Activated CD8-positive, alpha-beta T cell treated with anti-CD3 and anti-CD28 coated beads for 36 hours (primary cell): ENCODE results near the gene SLC5A9. TPM values are rescaled to one million over a fixed set of nuclear protein-coding genes. Genes with fewer than 3 reads are reported as not detected.
"Not testable (repeated sequence)": the region's sequence is repeated elsewhere in the genome, so short reads cannot be mapped to it uniquely, and the experiment has no call there.

Experiments
- ATAC-seq: fragments of 200-7000 bp; cut with Tn5 transposase; one replicate; pipeline ENCODE4 v1.10.0; 2021; ENCODE audit warnings: mild to moderate bottlenecking, moderate library complexity
- CTCF ChIA-PET: fragments of 350-600 bp; sonication (Branson Sonifier 250); formaldehyde crosslinking; loops from one replicate; lab custom pipeline; 2021; ENCODE audit warnings: antibody characterized with exemption; lab: Charles Lee
- POLR2A ChIA-PET: fragments of 350-600 bp; sonication (Branson Sonifier 250); formaldehyde crosslinking; loops from one replicate; lab custom pipeline; 2021; ENCODE audit warnings: antibody characterized with exemption; lab: Charles Lee
- DNase-seq: peaks from one replicate; pipeline ENCODE4 v3.0.0-alpha.2; 2020
- H3K27ac Mint-ChIP-seq: one replicate; pipeline ENCODE4 v1.8.0; 2021; ENCODE audit warnings: mild to moderate bottlenecking, mixed read lengths
- H3K27me3 Mint-ChIP-seq: one replicate; pipeline ENCODE4 v1.8.0; 2021; ENCODE audit warnings: mixed read lengths
- H3K36me3 Mint-ChIP-seq: one replicate; pipeline ENCODE4 v1.8.0; 2021; ENCODE audit warnings: low read depth, mixed read lengths
- H3K4me1 Mint-ChIP-seq: one replicate; pipeline ENCODE4 v1.8.0; 2021; ENCODE audit warnings: low read depth, mixed read lengths
- H3K4me3 Mint-ChIP-seq: one replicate; pipeline ENCODE4 v1.8.0; 2021; ENCODE audit warnings: mild to moderate bottlenecking, moderate library complexity, mixed read lengths
- H3K9me3 Mint-ChIP-seq: one replicate; pipeline ENCODE4 v1.8.0; 2021; ENCODE audit warnings: mixed read lengths
- CTCF ChIP-seq: fragments of 200-600 bp; IDR thresholded peaks from one replicate; pipeline ENCODE4 v1.8.0; 2022; ENCODE audit warnings: antibody characterized with exemption, mild to moderate bottlenecking
- intact Hi-C: fragments of 100-400 bp; cut with micrococcal nuclease; formaldehyde crosslinking; loops from one replicate; pipeline ENCODE4 v1.10.0; 2022
- total RNA-seq, 2 experiments: library from RNA; stranded (reverse); gene quantifications; one replicate each; pipeline ENCODE4 v1.2.3, GENCODE V29; 2021

SLC5A9 gene
- total RNA-seq, 2 experiments from 2014 or later, result not detected

DNA sequence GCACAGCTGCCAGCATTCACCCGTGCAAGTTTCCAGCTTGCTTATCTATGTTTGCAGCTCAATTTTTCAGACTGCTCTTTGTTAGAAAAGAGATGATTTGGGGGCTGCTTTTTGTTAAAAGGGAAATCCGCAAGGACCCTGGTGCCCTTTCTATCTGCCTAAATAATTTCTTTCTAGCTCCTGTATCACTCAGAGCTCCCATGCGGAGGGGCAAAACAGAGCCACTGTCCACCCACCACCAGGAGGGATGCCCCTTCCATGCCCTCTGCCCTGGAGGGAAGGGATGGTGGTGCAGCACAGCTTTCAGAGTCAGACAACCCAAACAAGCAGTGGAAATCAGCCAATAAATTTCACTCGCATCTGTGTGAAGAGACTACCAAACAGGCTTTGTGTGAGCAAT lies 13.9 kb upstream of the SLC5A9 start:
- no peak for ATAC-seq
- no peak overlapping the region for H3K27ac Mint-ChIP-seq
- no peaks in the 10 kb centered on the region for H3K36me3 Mint-ChIP-seq
- H3K4me3 Mint-ChIP-seq, result no peak overlapping the region
- no peaks in the 10 kb centered on the region for H3K9me3 Mint-ChIP-seq
- ChIA-PET POLR2A (no interaction called here), CTCF (no interaction called here)
- no peak for TF ChIP-seq CTCF
- no peaks in the 10 kb centered on the region for H3K27me3 Mint-ChIP-seq
- intact Hi-C loops, result loop anchor here (10.0 kb wide), 1 partner anchor 214 kb away; the partner anchor contains the start of gene TRABD2B
- no peaks in the 10 kb centered on the region for H3K4me1 Mint-ChIP-seq
- DNase-seq, result no peak

GRCh38 chr1:48213462-48213861 lies 9.1 kb upstream of the SLC5A9 start:
- ATAC-seq, CTCF ChIA-PET: not testable (repeated sequence)

DNA sequence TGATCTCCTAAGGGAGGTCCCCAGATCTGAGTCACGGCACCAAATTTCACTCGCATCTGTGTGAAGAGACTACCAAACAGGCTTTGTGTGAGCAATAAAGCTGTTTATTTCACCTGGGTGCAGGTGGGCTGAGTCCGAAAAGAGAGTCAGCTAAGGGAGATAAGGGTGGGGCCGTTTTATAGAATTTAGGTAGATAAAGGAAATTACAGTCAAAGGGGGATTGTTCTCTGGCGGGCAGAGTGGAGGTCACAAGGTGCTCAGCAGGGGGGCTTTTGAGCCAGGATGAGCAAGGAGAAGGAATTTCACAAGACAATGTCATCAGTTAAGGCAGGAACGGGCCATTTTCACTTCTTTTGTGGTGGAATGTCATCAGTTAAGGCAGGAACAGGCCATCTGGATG lies 8.2 kb upstream of the SLC5A9 start:
- H3K36me3 Mint-ChIP-seq, ATAC-seq, POLR2A ChIA-PET, H3K4me1 Mint-ChIP-seq, DNase-seq, intact Hi-C loops, H3K4me3 Mint-ChIP-seq, CTCF ChIA-PET, H3K27ac Mint-ChIP-seq, H3K9me3 Mint-ChIP-seq, H3K27me3 Mint-ChIP-seq: not testable (repeated sequence)

More at GRCh38 chr1:48213462-48213861, 9.1 kb upstream of the SLC5A9 start:
- H3K4me1 Mint-ChIP-seq, H3K4me3 Mint-ChIP-seq, intact Hi-C loops, DNase-seq, H3K9me3 Mint-ChIP-seq, H3K27me3 Mint-ChIP-seq, H3K27ac Mint-ChIP-seq, POLR2A ChIA-PET, H3K36me3 Mint-ChIP-seq: not testable (repeated sequence)

DNA sequence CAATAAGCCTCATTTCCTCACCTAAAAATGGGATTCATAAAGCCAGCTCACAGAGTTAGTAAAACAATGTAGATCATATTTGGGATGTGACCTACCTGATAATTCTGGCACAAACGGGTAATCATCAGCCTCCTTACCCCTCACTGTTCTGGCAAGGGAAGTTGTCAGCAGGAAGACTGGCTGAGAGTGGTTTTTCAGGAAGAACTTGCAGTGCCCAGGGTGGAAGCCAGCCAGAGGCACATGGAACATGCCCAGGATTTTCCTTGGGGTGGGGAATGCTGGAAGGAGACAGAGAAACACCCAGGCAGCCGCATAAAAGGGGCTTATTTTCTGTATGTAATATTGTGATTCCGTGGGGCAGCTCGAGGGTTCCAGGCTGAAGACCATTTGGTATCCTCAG lies 7.7 kb upstream of the SLC5A9 start:
- intact Hi-C loops, result no loop called here
- ATAC-seq (no peak), DNase-seq (no peak)
- H3K36me3 Mint-ChIP-seq, result no peaks in the 10 kb centered on the region
- ChIA-PET CTCF (no interaction called here), POLR2A (no interaction called here)
- no peaks in the 10 kb centered on the region for H3K27me3 Mint-ChIP-seq
- no peak overlapping the region for H3K4me3 Mint-ChIP-seq
- H3K27ac Mint-ChIP-seq, result no peak overlapping the region
- no peaks in the 10 kb centered on the region for H3K9me3 Mint-ChIP-seq
- no peaks in the 10 kb centered on the region for H3K4me1 Mint-ChIP-seq
- TF ChIP-seq CTCF, result no peak

- POLR2A ChIA-PET, result no interaction called here
- ATAC-seq (no peak), DNase-seq (no peak)
- no peaks in the 10 kb centered on the region for H3K4me1 Mint-ChIP-seq
- no peak for TF ChIP-seq CTCF
- intact Hi-C loops, result no loop called here
- CTCF ChIA-PET, result no interaction called here
- H3K27ac Mint-ChIP-seq, result no peak overlapping the region
- H3K4me3 Mint-ChIP-seq, result no peak overlapping the region
- H3K27me3 Mint-ChIP-seq, result no peaks in the 10 kb centered on the region
- no peaks in the 10 kb centered on the region for H3K36me3 Mint-ChIP-seq
- no peaks in the 10 kb centered on the region for H3K9me3 Mint-ChIP-seq
Measured at GRCh38 chr1:48215222-48215621, 7.3 kb upstream of the SLC5A9 start.

- DNase-seq (no peak), ATAC-seq (no peak)
- H3K36me3 Mint-ChIP-seq, result no peaks in the 10 kb centered on the region
- no peaks in the 10 kb centered on the region for H3K4me1 Mint-ChIP-seq
- H3K27me3 Mint-ChIP-seq, result no peaks in the 10 kb centered on the region
- no peak overlapping the region for H3K4me3 Mint-ChIP-seq
- intact Hi-C loops, result no loop called here
- TF ChIP-seq CTCF, result no peak
- no peak overlapping the region for H3K27ac Mint-ChIP-seq
- H3K9me3 Mint-ChIP-seq, result no peaks in the 10 kb centered on the region
- ChIA-PET POLR2A (no interaction called here), CTCF (interaction anchor here (0.9 to 1.5 kb wide), 3 partner anchors 9 to 106 kb away, joined by 3 to 4 read pairs (median 4); no protein-coding TSS in a partner anchor)
Measured at GRCh38 chr1:48215889-48216288, 6.6 kb upstream of the SLC5A9 start.
